Measurements from ENCODE around the gene NSG2.
"Not testable (repeated sequence)": the region's sequence is repeated elsewhere in the genome, so short reads cannot be mapped to it uniquely, and the experiment has no call there.

NSG2 gene

GRCh38 chr5:174087783-174088182, 42.3 kb downstream of the NSG2 start:
- H3K27me3 ChIP-seq (ENCODE audit: control insufficient read depth in 1 of 2, insufficient read depth in 2 of 2, low read length in 2 of 2): no peaks in the 10 kb centered on the region
- H3K27ac ChIP-seq (ENCODE audit: low read depth, low read length): no peak overlapping the region
- no peaks in the 10 kb centered on the region for H3K9me3 ChIP-seq (ENCODE audit: low read length)
- no peak overlapping the region for H3K9ac ChIP-seq (ENCODE audit: low read length)
- no peaks in the 10 kb centered on the region for H3K36me3 ChIP-seq (ENCODE audit: insufficient read depth, low read length)
- H3K4me1 ChIP-seq (ENCODE audit: insufficient read depth, low read length): no peaks in the 10 kb centered on the region
- H3K4me3 ChIP-seq (ENCODE audit: low read depth in 1 of 2, low read length in 2 of 2): no peak overlapping the region

- Histone ChIP-seq H3K9ac (ENCODE audit: low read length) (no peak overlapping the region), H3K4me1 (ENCODE audit: insufficient read depth, low read length) (no peaks in the 10 kb centered on the region), H3K27ac (ENCODE audit: low read depth, low read length) (no peak overlapping the region), H3K4me3 (ENCODE audit: low read depth in 1 of 2, low read length in 2 of 2) (no peak overlapping the region), H3K27me3 (ENCODE audit: control insufficient read depth in 1 of 2, insufficient read depth in 2 of 2, low read length in 2 of 2) (no peaks in the 10 kb centered on the region), H3K36me3 (ENCODE audit: insufficient read depth, low read length) (no peaks in the 10 kb centered on the region), H3K9me3 (ENCODE audit: low read length) (no peaks in the 10 kb centered on the region)
Observed at GRCh38 chr5:174090129-174090528, 44.6 kb downstream of the NSG2 start.

- Histone ChIP-seq H3K27me3 (ENCODE audit: control insufficient read depth in 1 of 2, insufficient read depth in 2 of 2, low read length in 2 of 2) (no peaks in the 10 kb centered on the region), H3K36me3 (ENCODE audit: insufficient read depth, low read length) (no peaks in the 10 kb centered on the region), H3K9ac (ENCODE audit: low read length) (no peak overlapping the region), H3K9me3 (ENCODE audit: low read length) (no peaks in the 10 kb centered on the region), H3K27ac (ENCODE audit: low read depth, low read length) (no peak overlapping the region), H3K4me1 (ENCODE audit: insufficient read depth, low read length) (no peaks in the 10 kb centered on the region), H3K4me3 (ENCODE audit: low read depth in 1 of 2, low read length in 2 of 2) (no peak overlapping the region)
Observed at GRCh38 chr5:174093123-174093522, 47.6 kb downstream of the NSG2 start.

GRCh38 chr5:174094857-174095606, 49.5 kb downstream of the NSG2 start:
- no peak overlapping the region for H3K9ac ChIP-seq (ENCODE audit: low read length)
- H3K4me3 ChIP-seq (ENCODE audit: low read depth in 1 of 2, low read length in 2 of 2): no peak overlapping the region
- no peaks in the 10 kb centered on the region for H3K9me3 ChIP-seq (ENCODE audit: low read length)
- H3K27me3 ChIP-seq (ENCODE audit: control insufficient read depth in 1 of 2, insufficient read depth in 2 of 2, low read length in 2 of 2): no peaks in the 10 kb centered on the region
- H3K4me1 ChIP-seq (ENCODE audit: insufficient read depth, low read length): no peaks in the 10 kb centered on the region
- H3K36me3 ChIP-seq (ENCODE audit: insufficient read depth, low read length): no peaks in the 10 kb centered on the region
- no peak overlapping the region for H3K27ac ChIP-seq (ENCODE audit: low read depth, low read length)

- Histone ChIP-seq H3K27me3 (ENCODE audit: control insufficient read depth in 1 of 2, insufficient read depth in 2 of 2, low read length in 2 of 2) (no peaks in the 10 kb centered on the region), H3K36me3 (ENCODE audit: insufficient read depth, low read length) (no peaks in the 10 kb centered on the region), H3K9ac (ENCODE audit: low read length) (no peak overlapping the region), H3K9me3 (ENCODE audit: low read length) (no peaks in the 10 kb centered on the region), H3K4me3 (ENCODE audit: low read depth in 1 of 2, low read length in 2 of 2) (no peak overlapping the region), H3K4me1 (ENCODE audit: insufficient read depth, low read length) (no peaks in the 10 kb centered on the region), H3K27ac (ENCODE audit: low read depth, low read length) (no peak overlapping the region)
Observed at GRCh38 chr5:174096619-174097018, 51.1 kb downstream of the NSG2 start.

GRCh38 chr5:174097486-174098185, 52.1 kb downstream of the NSG2 start:
- H3K9ac ChIP-seq (ENCODE audit: low read length): no peak overlapping the region
- no peaks in the 10 kb centered on the region for H3K9me3 ChIP-seq (ENCODE audit: low read length)
- no peaks in the 10 kb centered on the region for H3K36me3 ChIP-seq (ENCODE audit: insufficient read depth, low read length)
- no peaks in the 10 kb centered on the region for H3K27me3 ChIP-seq (ENCODE audit: control insufficient read depth in 1 of 2, insufficient read depth in 2 of 2, low read length in 2 of 2)
- no peaks in the 10 kb centered on the region for H3K4me1 ChIP-seq (ENCODE audit: insufficient read depth, low read length)
- no peak overlapping the region for H3K27ac ChIP-seq (ENCODE audit: low read depth, low read length)
- H3K4me3 ChIP-seq (ENCODE audit: low read depth in 1 of 2, low read length in 2 of 2): no peak overlapping the region

- Histone ChIP-seq H3K27ac (ENCODE audit: low read depth, low read length) (no peak overlapping the region), H3K9me3 (ENCODE audit: low read length) (no peaks in the 10 kb centered on the region), H3K4me3 (ENCODE audit: low read depth in 1 of 2, low read length in 2 of 2) (no peak overlapping the region), H3K27me3 (ENCODE audit: control insufficient read depth in 1 of 2, insufficient read depth in 2 of 2, low read length in 2 of 2) (no peaks in the 10 kb centered on the region), H3K9ac (ENCODE audit: low read length) (no peak overlapping the region), H3K4me1 (ENCODE audit: insufficient read depth, low read length) (no peaks in the 10 kb centered on the region), H3K36me3 (ENCODE audit: insufficient read depth, low read length) (no peaks in the 10 kb centered on the region)
Observed at GRCh38 chr5:174098694-174099093, 53.2 kb downstream of the NSG2 start.

- Histone ChIP-seq H3K36me3 (ENCODE audit: insufficient read depth, low read length) (no peaks in the 10 kb centered on the region), H3K27ac (ENCODE audit: low read depth, low read length) (no peak overlapping the region), H3K4me3 (ENCODE audit: low read depth in 1 of 2, low read length in 2 of 2) (no peak overlapping the region), H3K27me3 (ENCODE audit: control insufficient read depth in 1 of 2, insufficient read depth in 2 of 2, low read length in 2 of 2) (no peaks in the 10 kb centered on the region), H3K9me3 (ENCODE audit: low read length) (no peaks in the 10 kb centered on the region), H3K4me1 (ENCODE audit: insufficient read depth, low read length) (no peaks in the 10 kb centered on the region), H3K9ac (ENCODE audit: low read length) (no peak overlapping the region)
Observed at GRCh38 chr5:174100490-174100889, 55.0 kb downstream of the NSG2 start.

GRCh38 chr5:174101195-174101730, 55.8 kb downstream of the NSG2 start:
- H3K9me3 ChIP-seq (ENCODE audit: low read length): no peaks in the 10 kb centered on the region
- H3K4me3 ChIP-seq (ENCODE audit: low read depth in 1 of 2, low read length in 2 of 2): no peak overlapping the region
- no peak overlapping the region for H3K9ac ChIP-seq (ENCODE audit: low read length)
- H3K36me3 ChIP-seq (ENCODE audit: insufficient read depth, low read length): no peaks in the 10 kb centered on the region
- no peak overlapping the region for H3K27ac ChIP-seq (ENCODE audit: low read depth, low read length)
- no peaks in the 10 kb centered on the region for H3K27me3 ChIP-seq (ENCODE audit: control insufficient read depth in 1 of 2, insufficient read depth in 2 of 2, low read length in 2 of 2)
- no peaks in the 10 kb centered on the region for H3K4me1 ChIP-seq (ENCODE audit: insufficient read depth, low read length)

GRCh38 chr5:174102574-174102973, 57.1 kb downstream of the NSG2 start:
- not testable (repeated sequence) for H3K36me3 ChIP-seq (ENCODE audit: insufficient read depth, low read length); H3K9me3 ChIP-seq (ENCODE audit: low read length); H3K27me3 ChIP-seq (ENCODE audit: control insufficient read depth in 1 of 2, insufficient read depth in 2 of 2, low read length in 2 of 2); H3K4me1 ChIP-seq (ENCODE audit: insufficient read depth, low read length); H3K9ac ChIP-seq (ENCODE audit: low read length); H3K4me3 ChIP-seq (ENCODE audit: low read depth in 1 of 2, low read length in 2 of 2); H3K27ac ChIP-seq (ENCODE audit: low read depth, low read length)

GRCh38 chr5:174106997-174107655, 61.6 kb downstream of the NSG2 start:
- Histone ChIP-seq H3K36me3 (ENCODE audit: insufficient read depth, low read length) (no peaks in the 10 kb centered on the region), H3K27ac (ENCODE audit: low read depth, low read length) (no peak overlapping the region), H3K27me3 (ENCODE audit: control insufficient read depth in 1 of 2, insufficient read depth in 2 of 2, low read length in 2 of 2) (no peaks in the 10 kb centered on the region), H3K4me3 (ENCODE audit: low read depth in 1 of 2, low read length in 2 of 2) (no peak overlapping the region), H3K9ac (ENCODE audit: low read length) (no peak overlapping the region), H3K9me3 (ENCODE audit: low read length) (no peaks in the 10 kb centered on the region), H3K4me1 (ENCODE audit: insufficient read depth, low read length) (no peaks in the 10 kb centered on the region)

Measured in muscle layer of colon (tissue), 2 donors.